NCI-H2107 (cell line): ENCODE results near the gene RAP1GAP.

Source experiments
- DNase-seq: peaks from one replicate; lab custom pipeline; 2025; lab: John Stamatoyannopoulos, UW

The RAP1GAP gene

DNA sequence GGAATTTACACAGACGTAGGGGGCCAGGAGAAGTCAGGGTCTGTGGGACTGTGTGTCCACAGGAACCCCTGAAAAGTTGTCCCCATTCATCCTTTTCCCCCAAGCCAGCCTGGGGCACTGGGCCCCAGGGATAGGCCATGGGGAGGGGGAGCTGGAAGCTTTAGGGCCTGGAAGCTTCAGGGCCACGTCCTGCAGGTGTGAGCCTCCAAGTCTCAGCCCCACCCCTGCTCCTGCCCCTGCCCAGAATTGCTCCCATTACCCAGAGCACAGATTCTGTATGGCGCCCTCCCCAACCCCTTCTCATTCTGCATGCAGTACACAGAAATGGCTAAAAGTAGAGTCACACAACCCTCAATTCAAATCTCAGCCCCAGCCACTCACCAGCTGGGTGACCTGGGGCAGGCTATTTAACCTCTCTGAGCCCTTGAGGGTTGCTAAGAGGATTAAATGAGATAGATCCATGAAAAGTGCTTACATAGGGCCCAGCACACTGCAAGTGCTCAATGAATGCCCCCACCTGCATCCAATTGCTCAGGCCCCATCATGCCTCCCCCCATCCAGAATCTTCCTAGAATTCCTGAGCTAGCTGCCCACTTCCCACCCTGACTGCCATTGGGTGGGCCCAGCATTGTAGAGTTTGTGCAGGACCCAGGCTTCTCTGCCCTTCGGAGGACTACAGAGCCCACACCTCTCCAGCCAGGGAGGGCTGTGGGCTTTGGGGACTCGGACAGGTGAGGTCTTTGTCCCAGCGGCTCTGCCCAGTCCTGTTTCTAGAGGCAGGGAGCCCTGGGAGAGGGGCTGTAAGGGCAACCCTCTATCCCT lies 6.5 kb downstream of the RAP1GAP start:
- DNase-seq = no peak

DNA sequence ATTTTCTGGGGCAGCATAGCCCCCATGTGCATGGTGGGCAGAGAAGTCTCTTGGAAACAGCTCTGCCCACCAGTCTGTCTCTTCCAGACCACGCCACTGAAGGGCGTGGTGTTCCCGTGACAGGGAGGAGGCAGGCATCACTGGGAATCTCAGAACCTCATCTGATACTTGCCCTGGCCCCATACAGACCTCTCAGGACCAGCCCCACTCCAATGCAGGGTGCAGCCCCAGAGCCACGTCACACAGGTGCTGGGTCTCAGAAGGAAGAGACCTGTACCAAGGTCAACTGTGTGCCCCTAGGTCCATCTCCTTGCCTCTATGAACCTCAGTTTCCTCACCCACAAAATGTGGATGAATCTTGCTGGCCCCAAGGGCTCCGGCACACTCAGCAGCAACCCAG lies 7.3 kb downstream of the RAP1GAP start:
- no peak for DNase-seq

DNA sequence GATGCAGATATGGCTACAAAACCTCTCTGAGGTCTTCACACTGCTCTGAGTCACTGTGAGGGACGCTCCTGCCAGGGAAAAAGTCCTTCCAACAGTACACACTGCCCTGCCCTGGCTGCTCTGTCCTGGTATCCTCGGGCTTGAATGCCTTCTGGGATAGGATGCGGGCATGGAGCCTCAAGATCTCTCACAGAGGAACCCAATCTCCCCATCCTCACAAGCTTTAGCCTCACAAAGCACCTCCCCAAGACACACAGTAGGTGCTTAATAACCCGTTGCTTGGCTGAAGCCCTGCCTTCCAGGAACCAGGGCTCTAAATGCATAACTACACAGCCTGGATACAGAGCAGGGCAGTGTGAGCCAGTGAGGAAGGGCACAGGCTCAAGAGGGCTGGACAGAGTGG lies 9.2 kb downstream of the RAP1GAP start:
- DNase-seq = no peak

DNA sequence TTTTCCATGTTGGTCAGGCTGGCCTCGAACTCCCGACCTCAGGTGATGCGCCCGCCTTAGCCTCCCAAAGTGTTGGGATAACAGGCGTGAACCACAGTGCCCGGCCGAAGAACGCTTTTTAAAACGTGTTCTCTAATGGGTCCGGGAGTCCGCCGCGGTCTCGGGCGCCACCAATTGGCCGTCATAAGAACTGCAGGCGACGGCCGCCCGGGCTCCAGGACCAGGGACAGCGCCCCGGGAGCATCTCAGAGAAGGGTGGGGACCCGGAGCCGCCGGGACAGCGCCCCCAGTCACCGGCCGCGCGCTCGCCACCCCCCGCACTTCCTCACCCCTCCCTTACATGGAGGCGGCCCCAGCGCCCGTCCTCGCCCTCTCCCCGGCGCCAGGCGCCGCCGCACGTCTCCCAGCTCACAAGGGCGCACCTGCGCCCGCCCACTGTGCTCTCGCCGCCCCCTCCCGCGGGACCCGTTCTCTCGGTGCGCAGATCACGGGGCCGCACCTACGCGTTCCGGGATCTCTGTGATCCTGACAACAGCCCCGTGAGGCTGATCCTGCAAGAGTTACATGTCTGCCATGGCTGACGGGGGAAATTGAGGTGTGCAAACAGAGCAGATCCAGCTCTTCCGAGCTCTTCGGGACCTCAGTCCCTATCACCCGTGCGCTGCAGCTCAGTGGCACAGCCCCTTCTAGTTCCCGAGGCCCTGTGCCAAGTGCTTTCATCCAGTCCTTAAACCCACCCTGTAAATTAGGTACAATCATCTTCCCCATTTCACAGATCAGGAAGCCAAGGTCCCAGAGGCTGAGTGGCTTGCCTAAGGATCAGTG lies 9.8 kb downstream of the RAP1GAP start:
- peak; percentile 53 for DNase-seq

DNA sequence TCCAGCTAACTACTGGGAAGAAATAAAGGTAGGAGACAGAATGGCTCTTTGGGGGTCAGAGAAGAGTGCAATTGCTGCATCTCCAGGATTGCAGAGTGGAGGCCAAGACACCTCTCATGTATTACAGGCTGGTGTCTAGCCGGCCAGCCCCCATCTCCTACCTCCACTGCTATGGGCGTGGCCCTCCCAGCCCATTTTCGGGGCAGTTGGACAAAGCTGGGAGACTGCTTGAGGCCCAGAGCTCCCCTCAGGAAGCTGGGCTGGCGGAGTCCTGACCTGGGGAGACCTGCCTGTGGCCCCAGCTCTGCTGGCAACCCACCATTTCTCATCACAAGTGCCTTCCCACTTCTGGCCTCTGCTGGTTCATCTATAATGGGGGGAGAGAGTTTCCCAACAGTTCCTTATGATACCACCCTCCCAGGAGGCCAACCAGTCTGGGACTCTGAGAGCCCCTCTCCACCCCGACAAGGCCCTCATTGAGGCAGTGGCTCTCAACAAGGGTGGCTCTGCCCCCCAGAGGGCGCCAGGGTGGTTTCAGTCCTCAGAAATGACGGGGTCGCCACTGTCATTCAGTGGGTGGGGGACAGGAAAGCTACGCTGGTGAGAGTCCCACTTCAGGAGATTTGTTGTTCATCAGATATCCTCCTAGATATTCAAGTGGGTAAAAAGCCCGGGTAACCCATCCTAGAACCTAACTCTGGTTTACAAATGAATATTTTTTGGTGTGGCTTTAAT lies 11.5 kb downstream of the RAP1GAP start:
- no peak for DNase-seq

DNA sequence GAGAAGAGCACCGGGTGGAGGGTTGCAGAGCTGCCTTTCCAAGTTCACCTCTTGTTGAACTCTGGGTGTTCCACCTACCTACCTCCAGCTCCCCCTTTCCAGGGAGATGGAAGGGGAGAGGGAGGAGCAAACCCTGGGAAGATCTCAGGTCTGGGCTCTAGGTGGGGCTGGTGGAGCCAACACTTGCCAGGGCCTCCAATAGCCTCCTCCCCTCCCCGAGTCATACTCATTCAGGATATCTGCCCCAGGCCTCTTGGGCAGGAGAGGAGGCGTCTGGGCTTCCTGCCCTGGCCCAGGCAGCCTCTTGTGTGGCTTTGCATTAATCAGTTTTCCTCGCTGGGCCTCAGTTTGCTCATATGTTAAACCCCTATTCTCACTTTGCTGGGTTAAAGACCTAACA lies 13.4 kb downstream of the RAP1GAP start:
- no peak for DNase-seq

DNA sequence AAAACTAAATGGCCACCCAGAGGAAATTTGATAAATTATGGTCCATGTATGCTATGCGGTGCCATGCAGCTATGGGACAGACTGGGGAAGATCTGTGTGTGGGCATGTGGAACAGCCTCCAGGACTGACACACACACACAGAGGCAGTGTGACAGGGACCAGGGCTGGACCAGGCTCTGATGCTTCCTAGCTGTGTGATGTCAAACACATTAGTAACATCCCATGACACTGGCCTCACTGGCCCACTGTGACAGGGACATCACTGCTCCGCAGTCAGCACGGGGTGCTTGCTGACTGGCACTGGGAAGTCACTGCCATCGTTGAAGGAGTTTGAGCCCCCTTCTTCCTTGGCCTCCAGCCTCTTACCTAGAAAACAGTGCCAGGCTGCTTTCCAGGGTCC lies 13.9 kb downstream of the RAP1GAP start:
- DNase-seq = no peak

DNA sequence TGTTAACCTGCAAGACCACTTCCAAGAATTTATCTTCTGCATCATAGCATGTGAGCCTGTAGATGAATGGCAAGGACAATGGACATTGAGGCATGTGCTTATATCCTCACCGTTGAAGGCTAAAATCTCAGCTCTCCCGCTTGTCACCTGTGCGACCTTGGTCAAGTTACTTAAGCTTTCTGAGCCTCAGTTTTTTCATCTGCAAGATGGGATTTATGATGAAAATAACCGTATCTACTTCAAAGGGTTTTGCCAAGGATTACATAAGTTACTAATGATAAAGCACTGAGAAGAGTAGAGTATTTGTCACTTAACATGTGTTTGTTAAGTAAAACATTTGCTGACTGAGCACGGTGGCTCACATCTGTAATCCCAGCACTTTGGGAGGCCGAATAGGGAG lies 14.9 kb downstream of the RAP1GAP start:
- no peak for DNase-seq

DNA sequence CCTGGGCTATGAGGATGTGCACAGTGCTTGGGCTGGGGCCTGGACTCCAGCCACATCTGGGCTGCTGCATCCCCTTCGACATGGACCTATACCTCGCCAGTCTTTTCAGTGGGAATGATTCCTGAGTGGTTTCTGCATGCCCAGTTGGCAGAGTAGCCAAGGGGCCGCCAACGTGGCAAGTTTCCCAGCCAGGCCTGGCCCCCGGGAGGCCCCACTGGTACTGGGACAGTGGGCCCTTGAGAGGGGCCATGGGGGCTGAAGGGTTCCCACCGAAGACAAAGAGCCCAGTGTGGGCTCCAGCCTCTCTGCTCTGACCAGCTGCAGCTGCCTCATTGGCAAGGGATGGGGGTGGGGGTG lies 15.4 kb downstream of the RAP1GAP start:
- DNase-seq = no peak

DNA sequence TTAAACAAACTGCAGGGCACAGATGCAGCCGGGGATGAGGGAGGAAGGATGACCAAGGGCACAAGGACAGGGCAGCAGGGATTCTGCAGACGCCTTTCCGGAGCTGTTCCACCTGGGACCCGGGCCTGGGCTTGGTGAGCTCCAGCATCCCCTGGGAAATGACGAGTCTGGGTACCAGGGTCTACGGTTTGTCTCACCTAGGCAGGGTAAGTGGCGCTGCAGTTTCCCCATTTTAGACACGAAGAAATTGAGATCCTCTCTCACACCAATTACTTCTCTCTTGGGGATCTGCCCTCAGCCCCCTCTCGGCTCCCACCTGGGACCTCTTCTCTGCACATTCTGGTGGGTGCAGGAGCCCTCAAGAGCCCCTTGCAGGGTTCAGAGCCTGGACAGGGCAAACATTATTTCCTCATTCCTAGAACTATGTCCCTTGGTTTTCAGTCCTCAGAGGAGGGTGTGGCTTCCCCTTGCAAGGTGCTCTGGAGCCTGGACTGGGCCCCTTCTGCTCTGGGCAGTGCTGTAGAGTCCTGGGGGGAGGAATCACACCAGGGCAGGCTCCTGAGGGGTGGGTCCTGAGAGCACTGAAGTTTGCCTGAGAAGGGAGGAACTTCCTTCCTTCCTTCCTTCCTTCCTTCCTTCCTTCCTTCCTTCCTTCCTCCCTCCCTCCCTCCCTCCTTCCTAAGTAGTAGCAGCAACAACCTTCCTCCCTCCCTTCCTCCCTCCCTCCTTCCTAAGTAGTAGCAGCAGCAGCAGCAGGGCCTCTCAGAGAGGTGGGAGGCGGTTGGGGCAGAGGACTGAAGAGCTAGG lies 16.0 kb downstream of the RAP1GAP start:
- no peak for DNase-seq

DNA sequence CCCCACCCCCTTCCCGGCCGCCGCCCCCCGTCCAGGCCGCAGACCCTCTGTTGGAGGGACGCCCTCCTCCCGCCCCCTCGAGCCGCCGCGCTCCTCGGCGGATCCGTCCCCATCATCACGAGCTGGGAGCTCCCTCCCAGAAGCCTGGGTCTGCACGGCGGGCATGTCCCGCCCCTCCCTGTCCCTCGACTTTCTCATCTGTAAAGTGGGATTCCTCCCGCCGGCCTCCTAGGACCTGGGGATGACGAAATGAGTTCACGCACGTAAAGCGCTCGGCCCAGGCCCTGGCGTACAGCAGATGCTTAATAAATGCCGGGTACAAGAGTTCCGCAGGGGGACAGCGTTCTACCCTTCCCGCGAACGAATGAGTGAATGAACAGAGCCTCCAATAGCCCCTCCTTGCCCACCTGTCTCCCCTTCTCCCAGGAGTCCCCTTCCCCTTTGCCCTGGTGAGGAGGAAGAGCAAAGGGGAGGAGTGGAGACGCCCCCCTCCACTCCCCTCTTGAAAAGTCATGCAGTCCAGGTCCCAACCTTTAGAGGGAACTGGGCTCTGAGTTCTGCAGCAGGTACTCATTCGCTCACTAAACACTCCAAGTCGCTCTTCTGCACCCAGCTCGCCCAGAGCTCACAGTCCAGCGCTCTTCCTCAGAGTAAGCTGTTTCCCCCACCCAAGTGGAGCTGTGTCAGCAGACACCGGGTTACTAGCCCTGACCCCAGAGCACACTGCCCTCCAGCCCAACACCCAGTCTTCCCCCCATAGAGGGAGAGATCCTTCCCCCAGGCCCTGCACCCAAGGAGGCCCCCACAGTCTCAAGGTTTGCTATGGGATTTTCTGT lies 16.8 kb downstream of the RAP1GAP start:
- no peak for DNase-seq

DNA sequence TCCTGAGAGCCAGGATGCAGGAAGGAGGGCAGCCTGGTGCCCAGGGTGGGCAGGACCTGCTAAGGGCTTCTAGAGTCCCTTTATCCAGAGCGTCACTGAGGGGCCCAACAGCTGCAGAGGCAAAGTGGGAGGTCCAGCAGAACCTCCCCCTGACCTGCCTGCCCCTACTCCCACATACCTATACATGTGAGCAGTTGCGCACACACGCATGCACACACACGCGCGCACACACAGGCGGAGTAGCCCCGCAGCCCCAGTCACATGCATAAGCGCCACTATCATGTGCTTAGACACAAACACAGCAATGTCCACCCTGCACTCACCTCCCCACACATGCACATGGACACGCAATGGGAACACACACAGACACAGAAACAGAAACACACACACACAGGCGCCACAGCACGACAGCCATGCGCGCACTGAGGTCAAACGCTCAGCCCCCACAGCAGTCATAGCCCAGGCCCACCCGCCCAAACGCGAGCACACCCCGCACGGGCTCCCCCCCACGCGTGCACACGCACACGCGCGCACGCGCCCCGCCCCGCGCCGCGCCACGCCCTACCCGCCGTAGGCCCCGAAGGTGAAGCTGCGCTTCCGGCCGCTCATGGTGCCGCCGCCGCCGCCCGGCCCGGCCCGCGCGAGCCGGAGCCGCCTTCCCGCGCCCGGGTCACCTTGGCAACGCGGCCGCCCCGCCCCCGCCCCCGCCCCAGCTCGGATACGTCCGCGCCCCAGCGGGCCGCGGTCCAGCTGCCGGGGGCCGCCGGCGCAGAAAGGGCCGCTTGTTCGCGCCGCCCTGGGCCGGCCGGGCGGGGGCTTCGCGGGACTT lies 17.7 kb downstream of the RAP1GAP start:
- DNase-seq = no peak

DNA sequence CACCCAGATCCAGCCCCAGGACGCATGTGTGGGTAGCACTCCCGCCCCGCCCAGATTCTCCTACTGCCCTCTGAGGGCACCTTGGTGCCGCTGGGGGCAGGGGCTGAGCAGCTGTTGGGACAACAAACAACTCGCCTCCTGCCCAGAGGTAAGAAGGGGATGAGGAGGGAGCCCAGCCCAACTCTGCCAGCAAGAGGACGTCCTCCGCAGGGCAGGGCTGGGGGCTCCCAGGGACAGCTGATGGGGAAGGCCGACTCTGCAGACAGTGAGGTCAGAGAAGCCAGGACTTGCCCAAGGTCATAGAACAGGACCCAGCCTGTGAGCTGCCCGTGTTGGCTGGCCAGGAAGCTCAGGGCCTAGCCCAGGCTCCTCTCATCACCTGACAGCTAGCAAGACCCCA lies 18.8 kb downstream of the RAP1GAP start:
- no peak for DNase-seq

DNA sequence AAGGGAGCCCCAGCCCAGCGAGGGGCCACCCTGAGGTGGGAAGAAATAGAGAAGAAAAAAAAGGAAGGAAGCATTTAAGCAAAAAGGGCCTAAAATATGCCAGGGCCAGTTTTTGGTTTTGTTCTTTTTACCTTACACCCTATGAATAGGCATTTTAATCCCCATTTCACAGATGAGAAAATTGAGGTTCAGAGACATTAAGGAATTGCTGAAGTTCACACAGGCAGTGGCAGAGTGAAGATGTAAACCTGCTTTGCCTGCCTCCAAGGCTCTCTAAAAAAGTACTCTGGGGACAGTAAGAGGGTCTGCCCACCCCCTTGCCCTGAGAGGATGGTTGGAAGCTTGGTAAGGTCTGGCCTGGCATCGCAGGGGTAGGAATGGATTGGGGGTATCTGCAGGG lies 19.8 kb downstream of the RAP1GAP start:
- no peak for DNase-seq

DNA sequence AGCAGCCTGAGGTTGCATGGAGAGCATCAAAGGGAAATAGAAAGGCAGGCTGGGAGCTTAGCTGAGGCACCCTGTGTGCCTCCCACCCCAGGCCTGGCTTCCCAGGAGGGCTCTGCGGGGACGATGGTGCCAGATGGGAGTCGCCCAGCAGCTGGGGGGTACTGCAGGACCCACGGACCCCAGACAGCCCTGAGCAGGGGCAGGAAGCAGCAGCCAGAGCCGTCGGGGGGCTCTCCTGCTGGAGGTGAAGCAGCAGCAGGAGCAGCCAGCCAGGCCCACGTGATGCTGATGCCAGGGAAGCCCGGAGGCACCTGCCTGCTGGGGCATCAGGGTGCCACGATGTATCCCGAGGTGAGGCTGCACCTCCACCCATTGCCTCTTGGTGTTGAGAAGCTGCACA lies 20.4 kb downstream of the RAP1GAP start:
- no peak for DNase-seq

DNA sequence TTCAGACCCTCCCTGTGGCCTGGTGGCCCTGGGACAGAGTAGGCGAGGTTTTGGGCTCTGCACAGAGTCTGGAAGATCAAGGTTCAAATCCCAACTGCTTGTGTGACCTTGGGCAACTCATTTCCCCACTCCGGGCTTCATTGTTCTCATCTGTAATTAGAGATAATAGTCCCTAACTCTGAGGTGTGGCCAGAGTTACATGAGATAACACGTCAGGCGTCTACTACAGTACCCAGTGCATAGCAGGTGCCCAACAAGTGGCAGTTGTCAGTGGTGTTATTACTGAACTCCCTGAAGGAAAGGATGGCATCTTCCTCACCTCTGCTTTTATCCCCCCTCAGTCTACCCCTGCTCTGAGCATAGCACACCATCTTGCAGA lies 20.8 kb downstream of the RAP1GAP start:
- DNase-seq = no peak

DNA sequence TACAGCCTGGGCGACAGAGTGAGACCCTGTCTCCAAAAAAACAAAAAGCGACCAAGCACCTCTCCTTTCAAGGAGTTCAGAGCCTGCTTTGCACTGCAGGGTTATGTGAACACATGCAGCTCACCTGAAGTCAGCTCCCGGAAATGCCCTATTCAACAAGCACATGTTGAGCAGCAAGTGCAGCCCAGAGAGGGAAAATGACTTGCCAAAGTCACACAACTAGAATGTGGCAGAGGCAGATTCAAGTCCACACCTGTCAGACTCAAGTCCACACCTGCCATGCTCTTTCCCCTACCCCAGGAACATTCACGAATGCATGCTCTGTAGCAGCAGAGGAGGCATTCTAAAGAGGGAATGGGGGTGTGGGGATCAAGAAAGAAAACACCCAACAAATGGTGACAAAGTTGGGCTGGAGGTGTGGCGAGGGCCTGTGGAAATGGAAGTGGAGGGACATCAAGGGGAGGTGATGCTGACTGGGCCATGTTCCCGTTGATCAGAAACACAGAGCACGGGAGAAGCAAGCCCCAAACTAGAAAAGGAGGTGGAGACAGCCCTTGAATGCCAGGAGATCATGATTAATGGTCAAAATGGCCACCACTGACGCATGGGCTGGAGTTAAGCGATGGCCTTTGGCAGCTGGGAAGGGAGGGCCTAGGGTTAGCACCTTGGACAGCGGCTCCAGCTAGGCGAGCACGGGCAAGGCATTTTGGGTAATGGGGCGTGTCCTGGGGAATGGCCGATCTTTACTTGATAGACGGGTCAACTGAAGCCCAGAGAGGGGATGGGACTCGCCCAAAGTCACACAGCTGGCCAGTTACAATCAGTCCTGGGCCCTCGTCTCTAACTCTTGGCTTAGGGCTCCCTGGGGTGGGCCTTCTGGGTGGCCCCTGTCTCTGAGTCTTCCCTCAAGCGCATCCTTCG lies 21.5 kb downstream of the RAP1GAP start:
- no peak for DNase-seq

DNA sequence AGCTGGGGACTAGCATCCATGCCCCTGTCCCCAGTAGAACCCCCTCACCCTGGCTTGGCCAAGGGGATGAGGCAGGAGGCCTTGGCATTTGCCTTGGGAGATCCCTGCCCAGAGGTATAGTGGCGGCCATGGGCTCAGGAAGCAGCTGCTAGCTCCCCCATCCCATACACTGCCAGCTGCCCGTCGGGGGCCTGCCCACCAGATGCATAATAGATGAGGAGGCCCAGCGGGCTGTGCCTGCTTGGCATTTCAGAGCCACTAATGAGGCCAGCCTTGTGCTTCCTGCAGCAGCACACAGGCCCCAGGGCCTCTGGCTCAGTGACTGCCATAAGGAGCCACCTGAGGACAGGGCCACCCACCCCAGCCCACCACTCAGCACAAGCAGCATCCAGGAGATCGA lies 23.6 kb downstream of the RAP1GAP start:
- no peak for DNase-seq

DNA sequence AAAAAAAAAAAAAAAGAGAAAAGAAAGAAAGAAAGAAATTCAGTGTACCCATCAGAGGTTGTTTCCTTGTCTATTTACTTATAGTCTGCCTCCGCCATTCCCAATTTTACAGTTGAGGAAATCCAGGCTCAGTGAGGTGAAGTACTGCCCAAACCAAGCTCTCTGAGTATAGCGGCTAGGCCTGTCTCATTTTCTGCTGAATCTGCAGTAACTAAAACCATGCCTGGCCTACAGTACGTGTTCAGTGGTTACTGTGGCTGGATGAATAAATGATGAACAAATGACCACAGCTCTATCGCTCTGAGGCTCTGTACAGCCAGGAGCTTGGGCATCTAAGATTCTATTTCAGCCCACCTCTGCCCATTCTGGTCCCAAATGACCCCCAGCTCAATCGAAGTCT lies 24.3 kb downstream of the RAP1GAP start:
- no peak for DNase-seq
